ENCODE measurements around the gene TSHZ3. TPM values are rescaled to one million over a fixed set of nuclear protein-coding genes. Genes with fewer than 3 reads are reported as not detected.

TSHZ3 gene
- total RNA-seq, 1 experiment from 2014 or later: 3.2 TPM

DNA sequence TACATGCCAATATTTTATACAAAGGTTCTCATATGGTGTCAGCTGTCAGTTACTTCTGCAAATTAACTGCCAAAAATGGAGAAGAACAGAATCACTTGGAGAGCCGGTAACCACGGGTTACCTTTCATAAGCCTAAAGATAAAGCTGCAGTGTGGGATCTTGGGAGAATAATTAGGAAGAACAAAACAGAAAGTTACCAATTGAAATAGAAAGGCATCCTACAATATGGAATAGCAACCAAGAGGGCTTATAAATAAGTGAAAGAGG, 74.2 kb downstream of the TSHZ3 start:
- no peak overlapping the region for H3K27ac Mint-ChIP-seq
- H3K4ac ChIP-seq (ENCODE audit: low read depth, low read length): no peak overlapping the region
- no peak overlapping the region for H4K5ac ChIP-seq (ENCODE audit: insufficient read length, low read depth, low read length)
- H2AK5ac ChIP-seq (ENCODE audit: insufficient read length, low read length): no peak overlapping the region
- H3K27me3 Mint-ChIP-seq (ENCODE audit: low read depth): no peaks in the 10 kb centered on the region
- H3K56ac ChIP-seq (ENCODE audit: insufficient read length, low read depth, low read length): no peak overlapping the region
- H3K14ac ChIP-seq (ENCODE audit: insufficient read depth, low read length): no peak overlapping the region
- TF ChIP-seq, protein P1, sequence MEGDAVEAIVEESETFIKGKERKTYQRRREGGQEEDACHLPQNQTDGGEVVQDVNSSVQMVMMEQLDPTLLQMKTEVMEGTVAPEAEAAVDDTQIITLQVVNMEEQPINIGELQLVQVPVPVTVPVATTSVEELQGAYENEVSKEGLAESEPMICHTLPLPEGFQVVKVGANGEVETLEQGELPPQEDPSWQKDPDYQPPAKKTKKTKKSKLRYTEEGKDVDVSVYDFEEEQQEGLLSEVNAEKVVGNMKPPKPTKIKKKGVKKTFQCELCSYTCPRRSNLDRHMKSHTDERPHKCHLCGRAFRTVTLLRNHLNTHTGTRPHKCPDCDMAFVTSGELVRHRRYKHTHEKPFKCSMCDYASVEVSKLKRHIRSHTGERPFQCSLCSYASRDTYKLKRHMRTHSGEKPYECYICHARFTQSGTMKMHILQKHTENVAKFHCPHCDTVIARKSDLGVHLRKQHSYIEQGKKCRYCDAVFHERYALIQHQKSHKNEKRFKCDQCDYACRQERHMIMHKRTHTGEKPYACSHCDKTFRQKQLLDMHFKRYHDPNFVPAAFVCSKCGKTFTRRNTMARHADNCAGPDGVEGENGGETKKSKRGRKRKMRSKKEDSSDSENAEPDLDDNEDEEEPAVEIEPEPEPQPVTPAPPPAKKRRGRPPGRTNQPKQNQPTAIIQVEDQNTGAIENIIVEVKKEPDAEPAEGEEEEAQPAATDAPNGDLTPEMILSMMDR (conservative IDR thresholded peaks at IDR 0.05): no peak
- H2BK15ac ChIP-seq (ENCODE audit: low read depth, low read length): no peak overlapping the region
- no peak overlapping the region for H3T11ph ChIP-seq (ENCODE audit: low read length)
- no peak overlapping the region for H3K4me2 ChIP-seq (ENCODE audit: insufficient read depth, insufficient read length, low read length)
- H3K9me3 Mint-ChIP-seq: no peaks in the 10 kb centered on the region
- H2BK5ac ChIP-seq (ENCODE audit: insufficient read length, low read length): no peak overlapping the region
- H2BK120ac ChIP-seq (ENCODE audit: low read depth, low read length, poor library complexity, severe bottlenecking): no peak overlapping the region
- H3K18ac ChIP-seq (ENCODE audit: insufficient read length, low read depth, low read length): no peak overlapping the region
- DNase-seq: no peak
- H3K4me1 Mint-ChIP-seq: peaks cover 6 to 18% of the 10 kb centered on the region in 2 experiments
- H3K27me3 ChIP-seq (ENCODE audit: insufficient read depth, low read length): no peaks in the 10 kb centered on the region
- no CpG with 5 or more reads among the region's 2 CpGs for whole genome bisulfite sequencing (ENCODE audit: extremely low coverage, insufficient read length, low lambda C conversion rate)
- no peak overlapping the region for H3K4me3 Mint-ChIP-seq
- no peak overlapping the region for H3K27ac ChIP-seq (ENCODE audit: insufficient read length, low read depth, low read length)
- H2BK12ac ChIP-seq (ENCODE audit: insufficient read length, low read depth, low read length): no peak overlapping the region
- H2BK20ac ChIP-seq (ENCODE audit: low read depth, low read length, poor library complexity, severe bottlenecking): no peak overlapping the region
- H3K36me3 Mint-ChIP-seq (ENCODE audit: insufficient read depth in 1 of 3, low read depth in 3 of 3): peaks cover 3 to 19% (median 15%) of the 10 kb centered on the region in 3 experiments; a peak in 5 of 7 replicates
- no peaks in the 10 kb centered on the region for H3K4me1 ChIP-seq (ENCODE audit: insufficient read depth, low read length)
- H3K9me3 ChIP-seq (ENCODE audit: control insufficient read depth, low read depth, low read length): no peaks in the 10 kb centered on the region
- no peak overlapping the region for H4K8ac ChIP-seq (replicated peaks; ENCODE audit: insufficient read length, low read depth, low read length)
- H3K79me1 ChIP-seq (ENCODE audit: insufficient read depth, low read depth, low read length, poor library complexity, severe bottlenecking): no peaks in the 10 kb centered on the region
- no peak overlapping the region for H3K9ac ChIP-seq (ENCODE audit: extremely low read depth, insufficient read length, low read length)
- H4K20me1 ChIP-seq (ENCODE audit: control insufficient read depth, insufficient read depth, insufficient read length): no peaks in the 10 kb centered on the region
- no peaks in the 10 kb centered on the region for H3K23me2 ChIP-seq (ENCODE audit: insufficient read length, low read depth, low read length, poor library complexity, severe bottlenecking)
- no peak overlapping the region for H4K91ac ChIP-seq (ENCODE audit: insufficient read length, low read depth, low read length)
- H2AFZ ChIP-seq (ENCODE audit: low read length): no peak overlapping the region
- no peaks in the 10 kb centered on the region for H3K79me2 ChIP-seq (ENCODE audit: insufficient read depth, low read length)
- H3K23ac ChIP-seq (ENCODE audit: insufficient read length, low read depth, low read length): no peak overlapping the region
